Activated CD4-positive, alpha-beta T cell treated with anti-CD3 and anti-CD28 coated beads for 36 hours (primary cell): ENCODE measurements around the gene GCNT4. TPM values are rescaled to one million over a fixed set of nuclear protein-coding genes. Genes with fewer than 3 reads are reported as not detected.

Experiments
- ATAC-seq: fragments of 200-7000 bp; cut with Tn5 transposase; one replicate; pipeline ENCODE4 v1.10.0; 2021; ENCODE audit warnings: mild to moderate bottlenecking, moderate library complexity
- CTCF ChIA-PET: fragments of 350-600 bp; sonication (Branson Sonifier 250); formaldehyde crosslinking; loops from one replicate; lab custom pipeline; 2021; ENCODE audit warnings: antibody characterized with exemption; lab: Charles Lee
- POLR2A ChIA-PET: fragments of 350-600 bp; sonication (Branson Sonifier 250); formaldehyde crosslinking; loops from one replicate; lab custom pipeline; 2021; ENCODE audit warnings: antibody characterized with exemption, inconsistent platforms; lab: Charles Lee
- DNase-seq: peaks from one replicate; pipeline ENCODE4 v3.0.0-alpha.2; 2020
- H3K27ac Mint-ChIP-seq: one replicate; pipeline ENCODE4 v1.8.0; 2021; ENCODE audit warnings: mixed read lengths
- H3K27me3 Mint-ChIP-seq: one replicate; pipeline ENCODE4 v1.8.0; 2021; ENCODE audit warnings: mixed read lengths
- H3K36me3 Mint-ChIP-seq: one replicate; pipeline ENCODE4 v1.8.0; 2021; ENCODE audit warnings: low read depth, mixed read lengths
- H3K4me1 Mint-ChIP-seq: one replicate; pipeline ENCODE4 v1.8.0; 2021; ENCODE audit warnings: mixed read lengths
- H3K4me3 Mint-ChIP-seq: one replicate; pipeline ENCODE4 v1.8.0; 2021; ENCODE audit warnings: mild to moderate bottlenecking, moderate library complexity, mixed read lengths
- H3K9me3 Mint-ChIP-seq: one replicate; pipeline ENCODE4 v1.8.0; 2021; ENCODE audit warnings: low read depth, mixed read lengths
- intact Hi-C, 2 experiments: fragments of 100-400 bp; cut with DNase I in 1 of 2; cut with micrococcal nuclease in 1 of 2; formaldehyde crosslinking; loops; one replicate each; pipeline versions ENCODE4 v1.14.2 to v1.15.1; 2022 to 2024; cut with DNase I, micrococcal nuclease
- total RNA-seq, 2 experiments: library from RNA; stranded (reverse); gene quantifications; one replicate each; pipeline ENCODE4 v1.2.3, GENCODE V29; 2021

The GCNT4 gene
- total RNA-seq, 2 experiments from 2014 or later, result 1.9 to 2.1 TPM

- H3K27me3 Mint-ChIP-seq, result no peaks in the 10 kb centered on the region
- ATAC-seq, result no peak
- DNase-seq, result no peak
- intact Hi-C loops, result no loop called here
- H3K27ac Mint-ChIP-seq, result no peak overlapping the region
- peaks cover 24% of the 10 kb centered on the region for H3K4me1 Mint-ChIP-seq
- peaks cover 28% of the 10 kb centered on the region for H3K36me3 Mint-ChIP-seq
- ChIA-PET CTCF (interaction anchor here (1.2 to 1.9 kb wide), 3 partner anchors 8 to 94 kb away, joined by 3 to 9 read pairs (median 3); partner anchors contain the start of gene GCNT4), POLR2A (no interaction called here)
- H3K9me3 Mint-ChIP-seq, result no peaks in the 10 kb centered on the region
- no peak overlapping the region for H3K4me3 Mint-ChIP-seq
These were observed 9.8 kb downstream of the GCNT4 start for GRCh38 chr5:75042522-75042921.

GRCh38 chr5:75040973-75041372 is 11.4 kb downstream of the GCNT4 start:
- POLR2A ChIA-PET, result no interaction called here
- no peaks in the 10 kb centered on the region for H3K9me3 Mint-ChIP-seq
- CTCF ChIA-PET, result interaction anchor here (1.0 to 1.9 kb wide), 3 partner anchors 10 to 196 kb away, joined by 3 to 9 read pairs (median 5); partner anchors contain the start of gene ANKRD31
- intact Hi-C loops, result no loop called here
- H3K36me3 Mint-ChIP-seq, result peaks cover 26% of the 10 kb centered on the region
- no peak for ATAC-seq
- H3K4me1 Mint-ChIP-seq, result peaks cover 34% of the 10 kb centered on the region
- DNase-seq, result no peak
- no peak overlapping the region for H3K4me3 Mint-ChIP-seq
- no peak overlapping the region for H3K27ac Mint-ChIP-seq
- no peaks in the 10 kb centered on the region for H3K27me3 Mint-ChIP-seq

- peak; percentile 53 for DNase-seq
- Mint-ChIP-seq H3K9me3 (no peaks in the 10 kb centered on the region), H3K36me3 (peaks cover 6% of the 10 kb centered on the region), H3K27ac (no peak overlapping the region), H3K27me3 (no peaks in the 10 kb centered on the region), H3K4me3 (no peak overlapping the region), H3K4me1 (peaks cover 47% of the 10 kb centered on the region)
- intact Hi-C loops, result no loop called here
- ATAC-seq, result peak; percentile 89
- ChIA-PET CTCF (interaction anchor here (0.7 to 1.1 kb wide), 7 partner anchors 9 to 300 kb away, joined by 3 to 5 read pairs (median 3); partner anchors contain the start of gene HMGCR), POLR2A (no interaction called here)
These were observed 15.3 kb downstream of the GCNT4 start for GRCh38 chr5:75037106-75037505.

DNA sequence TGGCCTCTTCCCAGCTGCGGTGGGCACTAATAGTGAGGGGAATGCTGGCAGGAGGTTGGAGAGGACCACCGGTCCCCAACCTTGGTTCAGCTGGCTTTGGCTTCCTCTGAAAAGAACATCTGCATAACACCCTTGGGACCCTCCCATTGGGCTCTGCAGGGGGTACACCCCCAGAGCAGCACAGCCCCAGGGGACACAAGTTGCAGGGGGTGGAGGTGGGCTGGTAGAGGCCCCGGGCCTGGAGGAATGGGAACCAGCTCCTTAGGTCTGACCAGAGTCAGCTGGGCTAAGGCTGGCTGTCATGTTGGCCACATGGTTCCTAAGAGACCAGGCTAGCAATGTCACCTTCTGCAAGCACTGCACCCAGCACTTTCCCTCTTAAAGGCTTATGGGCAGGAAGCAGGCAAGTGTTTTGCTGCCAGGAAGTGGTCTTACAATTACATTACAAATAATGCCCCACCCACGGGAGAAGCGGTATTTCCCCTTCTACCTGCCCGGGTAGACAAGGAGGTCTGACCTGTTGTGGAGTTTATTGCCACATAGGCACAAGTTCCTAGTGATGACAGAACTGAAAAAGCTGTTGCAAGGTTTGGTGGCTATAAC is 18.1 kb downstream of the GCNT4 start:
- DNase-seq (peak; percentile 51), ATAC-seq (peak; percentile 69)
- Mint-ChIP-seq H3K27me3 (no peaks in the 10 kb centered on the region), H3K27ac (no peak overlapping the region), H3K9me3 (no peaks in the 10 kb centered on the region), H3K4me1 (peaks cover 47% of the 10 kb centered on the region), H3K4me3 (no peak overlapping the region), H3K36me3 (peaks cover 2% of the 10 kb centered on the region)
- intact Hi-C loops, result no loop called here
- POLR2A ChIA-PET, result no interaction called here
- CTCF ChIA-PET, result interaction anchor here (1.3 to 1.5 kb wide), 2 partner anchors 12 to 15 kb away, joined by 3 to 5 read pairs; no protein-coding TSS in a partner anchor

DNA sequence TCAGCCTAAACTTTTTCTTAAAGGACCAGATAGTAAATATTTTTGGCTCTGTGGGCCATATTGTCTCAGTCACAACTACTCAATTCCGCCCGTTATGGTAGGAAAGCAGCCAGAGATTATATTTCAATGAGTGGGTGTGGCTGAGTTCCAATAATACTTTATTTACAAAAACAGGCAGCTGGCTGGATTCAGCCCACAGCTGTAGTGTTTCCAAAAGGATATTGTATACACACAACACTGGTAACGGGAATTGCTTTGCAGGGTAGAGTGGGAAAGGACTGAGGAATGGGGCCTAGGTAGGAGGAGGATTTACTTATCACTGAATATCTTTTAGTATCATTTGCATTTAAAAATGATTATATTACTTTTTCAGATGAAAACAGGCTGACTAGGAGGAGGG is 21.0 kb downstream of the GCNT4 start:
- DNase-seq, result no peak
- Mint-ChIP-seq H3K36me3 (no peaks in the 10 kb centered on the region), H3K4me1 (peaks cover 48% of the 10 kb centered on the region), H3K9me3 (no peaks in the 10 kb centered on the region), H3K4me3 (no peak overlapping the region), H3K27me3 (no peaks in the 10 kb centered on the region), H3K27ac (no peak overlapping the region)
- ChIA-PET CTCF (no interaction called here), POLR2A (no interaction called here)
- intact Hi-C loops, result no loop called here
- no peak for ATAC-seq

GRCh38 chr5:75028090-75028489 is 24.3 kb downstream of the GCNT4 start:
- H3K27me3 Mint-ChIP-seq, result no peaks in the 10 kb centered on the region
- ChIA-PET CTCF (interaction anchor here (0.9 to 1.4 kb wide), 2 partner anchors 10 to 22 kb away, joined by 3 to 4 read pairs; no protein-coding TSS in a partner anchor), POLR2A (no interaction called here)
- ATAC-seq, result peak; percentile 80
- intact Hi-C loops, result no loop called here
- H3K4me1 Mint-ChIP-seq, result peaks cover 39% of the 10 kb centered on the region
- no peak for DNase-seq
- H3K36me3 Mint-ChIP-seq, result no peaks in the 10 kb centered on the region
- H3K9me3 Mint-ChIP-seq, result no peaks in the 10 kb centered on the region
- H3K4me3 Mint-ChIP-seq, result no peak overlapping the region
- peak overlapping the region; percentile 5 for H3K27ac Mint-ChIP-seq

GRCh38 chr5:75023368-75024159 is 28.8 kb downstream of the GCNT4 start:
- no peaks in the 10 kb centered on the region for H3K9me3 Mint-ChIP-seq
- no peaks in the 10 kb centered on the region for H3K27me3 Mint-ChIP-seq
- H3K36me3 Mint-ChIP-seq, result no peaks in the 10 kb centered on the region
- ATAC-seq, result peak; percentile 71
- ChIA-PET POLR2A (no interaction called here), CTCF (no interaction called here)
- peak overlapping the region; percentile 24 for H3K27ac Mint-ChIP-seq
- intact Hi-C loops, result no loop called here
- H3K4me3 Mint-ChIP-seq, result no peak overlapping the region
- peaks cover 30% of the 10 kb centered on the region for H3K4me1 Mint-ChIP-seq
- peak; percentile 45 for DNase-seq

DNA sequence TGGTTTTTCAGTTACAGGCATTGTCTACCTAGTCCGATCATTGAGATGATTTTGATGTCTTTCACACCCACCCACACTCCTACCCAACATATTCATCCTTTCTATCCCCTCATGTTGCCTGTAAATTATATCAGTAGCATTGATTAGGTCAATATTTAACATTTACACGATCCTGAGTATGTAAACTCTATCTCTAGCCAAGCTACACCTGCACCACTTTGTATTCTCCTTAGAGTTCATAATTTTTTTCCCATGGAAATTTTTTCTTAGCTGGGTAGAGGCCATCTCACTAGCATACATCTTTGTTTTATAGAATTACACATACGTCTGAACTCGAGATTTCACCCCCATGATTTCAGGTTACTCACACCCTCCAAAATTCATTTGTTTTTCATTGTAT is 30.6 kb downstream of the GCNT4 start:
- DNase-seq, result no peak
- Mint-ChIP-seq H3K9me3 (no peaks in the 10 kb centered on the region), H3K4me3 (no peak overlapping the region), H3K27ac (no peak overlapping the region), H3K27me3 (no peaks in the 10 kb centered on the region), H3K36me3 (no peaks in the 10 kb centered on the region), H3K4me1 (peaks cover 20% of the 10 kb centered on the region)
- no peak for ATAC-seq
- POLR2A ChIA-PET, result no interaction called here
- intact Hi-C loops, result no loop called here
- CTCF ChIA-PET, result no interaction called here

- CTCF ChIA-PET, result no interaction called here
- ATAC-seq, result no peak
- intact Hi-C loops, result no loop called here
- H3K4me3 Mint-ChIP-seq, result no peak overlapping the region
- H3K36me3 Mint-ChIP-seq, result no peaks in the 10 kb centered on the region
- DNase-seq, result no peak
- H3K27ac Mint-ChIP-seq, result no peak overlapping the region
- POLR2A ChIA-PET, result no interaction called here
- peaks cover 20% of the 10 kb centered on the region for H3K4me1 Mint-ChIP-seq
- no peaks in the 10 kb centered on the region for H3K9me3 Mint-ChIP-seq
- H3K27me3 Mint-ChIP-seq, result no peaks in the 10 kb centered on the region
These were observed 31.1 kb downstream of the GCNT4 start for GRCh38 chr5:75021219-75021618.

DNA sequence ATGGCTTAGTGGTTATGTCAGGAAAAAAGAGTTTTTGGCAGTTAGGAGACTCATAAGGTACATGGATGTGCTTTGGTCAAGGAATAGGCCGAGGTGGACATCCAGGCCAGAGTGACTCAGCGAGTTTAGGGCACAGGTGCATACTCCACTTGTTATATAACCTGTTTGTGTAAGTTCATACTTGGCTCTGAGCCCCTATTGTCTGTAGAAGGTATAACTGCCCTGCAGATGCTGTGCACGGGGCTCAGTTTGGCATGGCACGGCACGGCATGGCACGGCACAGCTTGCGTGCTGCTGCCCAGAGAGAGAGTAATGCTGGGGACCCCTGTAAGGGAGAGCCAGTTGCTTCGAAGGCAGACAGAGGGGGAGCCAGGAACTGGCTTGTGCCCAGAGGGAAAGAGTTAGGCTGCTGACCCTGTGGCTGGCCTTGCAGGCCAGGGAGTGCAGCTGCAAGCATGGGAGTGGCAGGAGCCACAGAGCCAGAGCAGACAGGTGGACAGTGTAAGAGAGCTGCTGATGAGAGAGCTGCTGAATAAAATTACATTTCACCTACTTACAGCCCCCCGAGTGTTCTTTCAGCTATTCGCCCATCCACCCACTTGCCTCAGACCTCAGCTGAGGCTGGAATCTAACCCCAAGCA is 32.2 kb downstream of the GCNT4 start:
- intact Hi-C loops, result no loop called here
- DNase-seq (no peak), ATAC-seq (no peak)
- POLR2A ChIA-PET, result no interaction called here
- Mint-ChIP-seq H3K4me3 (no peak overlapping the region), H3K36me3 (no peaks in the 10 kb centered on the region), H3K9me3 (no peaks in the 10 kb centered on the region), H3K27ac (no peak overlapping the region), H3K4me1 (peaks cover 20% of the 10 kb centered on the region), H3K27me3 (no peaks in the 10 kb centered on the region)
- CTCF ChIA-PET, result interaction anchor here (0.6 to 1.7 kb wide), 2 partner anchors 30 to 51 kb away, joined by 3 to 4 read pairs; no protein-coding TSS in a partner anchor

DNA sequence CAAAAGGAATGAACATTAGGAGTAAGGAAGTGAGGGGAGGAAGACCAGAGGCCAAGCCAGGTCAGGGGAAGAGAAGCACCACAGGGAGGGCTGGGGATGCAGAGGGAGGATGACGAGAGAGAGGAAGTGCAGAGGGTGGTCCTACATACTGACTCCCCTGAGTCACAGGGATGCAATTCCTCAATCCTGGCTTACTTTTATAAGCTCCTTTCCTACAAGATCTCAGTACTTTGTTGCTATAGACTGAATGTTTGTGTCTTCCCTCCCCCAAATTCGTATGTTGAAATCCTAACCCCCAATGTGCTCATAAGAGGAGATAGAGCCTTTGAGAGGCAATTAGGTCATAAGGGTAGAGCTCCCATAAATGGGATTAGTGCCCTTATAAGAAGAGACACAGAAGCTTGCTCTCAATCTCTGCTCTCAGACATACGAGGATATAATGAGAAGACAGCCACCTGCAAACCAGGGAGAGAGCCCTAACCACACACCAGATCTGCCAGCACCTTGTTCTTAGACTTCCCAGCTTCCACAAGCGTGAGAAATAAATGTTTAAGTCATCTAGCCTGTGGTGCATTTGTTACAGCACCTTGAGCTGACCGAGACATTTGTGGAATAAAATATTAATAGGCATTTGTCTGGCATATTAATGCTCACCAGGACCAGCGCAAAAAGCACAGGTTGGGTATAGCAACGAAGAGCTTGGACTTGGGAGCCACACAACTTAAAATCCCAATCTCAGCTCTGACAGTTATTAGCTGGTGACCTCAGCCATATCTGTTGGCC is 33.4 kb downstream of the GCNT4 start:
- intact Hi-C loops, result no loop called here
- Mint-ChIP-seq H3K4me3 (no peak overlapping the region), H3K36me3 (no peaks in the 10 kb centered on the region), H3K27me3 (no peaks in the 10 kb centered on the region), H3K9me3 (no peaks in the 10 kb centered on the region), H3K27ac (no peak overlapping the region), H3K4me1 (peaks cover 16% of the 10 kb centered on the region)
- no peak for DNase-seq
- CTCF ChIA-PET, result interaction anchor here (0.6 to 1.7 kb wide), 5 partner anchors 31 to 219 kb away, joined by 3 to 4 read pairs (median 3); no protein-coding TSS in a partner anchor
- POLR2A ChIA-PET, result no interaction called here
- ATAC-seq, result no peak
